ENCODE data around the gene TCF25. TPM values are rescaled to one million over a fixed set of nuclear protein-coding genes. Genes with fewer than 3 reads are reported as not detected.

The TCF25 gene
- total RNA-seq, 1 experiment from 2014 or later, result 155 TPM

DNA sequence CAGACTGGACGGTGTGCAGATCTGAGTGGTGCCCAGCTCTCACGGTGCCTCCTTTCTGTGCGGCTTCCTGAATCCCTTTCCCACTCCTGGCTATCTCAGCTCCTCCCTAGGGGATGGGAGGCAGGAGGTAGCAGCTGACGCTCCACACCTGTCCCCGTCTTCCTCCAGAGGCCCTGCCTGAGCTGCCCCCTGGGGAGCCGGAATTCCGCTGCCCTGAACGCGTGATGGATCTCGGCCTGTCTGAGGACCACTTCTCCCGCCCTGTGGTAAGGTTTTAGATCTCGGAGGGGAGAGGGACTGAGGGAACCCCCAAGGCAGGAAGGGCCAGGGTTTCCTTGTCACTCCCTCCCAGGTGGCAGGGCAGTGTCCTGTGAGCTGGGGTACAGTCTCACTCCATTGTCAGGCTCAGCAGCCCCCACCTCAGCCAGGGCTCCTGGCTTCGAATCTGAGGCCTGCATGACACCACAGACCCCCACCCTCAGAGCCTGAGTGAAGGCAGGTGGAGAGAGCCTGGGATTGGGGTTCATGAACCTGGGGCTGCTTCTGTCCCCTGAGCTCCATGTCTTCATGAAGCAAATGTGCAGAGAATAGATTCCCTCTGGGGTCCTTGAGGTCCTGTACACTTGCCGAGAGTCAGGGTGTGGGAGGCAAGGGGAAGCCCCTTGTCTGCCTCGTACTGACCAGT, 81.8 kb downstream of the TCF25 start:
- H3K36me3 Mint-ChIP-seq, result peaks cover 22% of the 10 kb centered on the region
- no peak overlapping the region for H3K4me3 Mint-ChIP-seq
- H3K27ac Mint-ChIP-seq, result no peak overlapping the region
- H3K27me3 Mint-ChIP-seq (ENCODE audit: low read depth), result peaks cover 3% of the 10 kb centered on the region
- DNase-seq (ENCODE audit: low spot score) (peak; percentile 42), ATAC-seq (no peak)
- ChIA-PET POLR2A (no interaction called here), CTCF (no interaction called here)
- peaks cover 3% of the 10 kb centered on the region; the same call in 1 of the 2 replicates for H3K9me3 Mint-ChIP-seq
- TF ChIP-seq SMAD3 (CRISPR knock-in tag; IDR thresholded peaks at IDR 0.05; ENCODE audit: borderline replicate concordance) (no peak), MAX (CRISPR knock-in tag; IDR thresholded peaks at IDR 0.05) (no peak), CREM (CRISPR knock-in tag; IDR thresholded peaks at IDR 0.05) (no peak), USF2 (CRISPR knock-in tag; IDR thresholded peaks at IDR 0.05) (no peak), OVOL2 (CRISPR knock-in tag; IDR thresholded peaks at IDR 0.05; ENCODE audit: borderline replicate concordance) (no peak), EMX1 (CRISPR knock-in tag; IDR thresholded peaks at IDR 0.05) (no peak), NFYB (CRISPR knock-in tag; conservative IDR thresholded peaks at IDR 0.05; ENCODE audit: low read depth) (no peak), CTCF (IDR thresholded peaks at IDR 0.05) (no peak), GABPB1 (CRISPR knock-in tag; IDR thresholded peaks at IDR 0.05) (no peak), ZNF121 (CRISPR knock-in tag; IDR thresholded peaks at IDR 0.05) (no peak), MXD4 (CRISPR knock-in tag; IDR thresholded peaks at IDR 0.05; ENCODE audit: borderline replicate concordance) (no peak), ATF1 (CRISPR knock-in tag; IDR thresholded peaks at IDR 0.05) (no peak), AFF4 (CRISPR knock-in tag; IDR thresholded peaks at IDR 0.05; ENCODE audit: borderline replicate concordance) (no peak), RORB (CRISPR knock-in tag; IDR thresholded peaks at IDR 0.05) (no peak)
- TF ChIP-seq, protein P1, sequence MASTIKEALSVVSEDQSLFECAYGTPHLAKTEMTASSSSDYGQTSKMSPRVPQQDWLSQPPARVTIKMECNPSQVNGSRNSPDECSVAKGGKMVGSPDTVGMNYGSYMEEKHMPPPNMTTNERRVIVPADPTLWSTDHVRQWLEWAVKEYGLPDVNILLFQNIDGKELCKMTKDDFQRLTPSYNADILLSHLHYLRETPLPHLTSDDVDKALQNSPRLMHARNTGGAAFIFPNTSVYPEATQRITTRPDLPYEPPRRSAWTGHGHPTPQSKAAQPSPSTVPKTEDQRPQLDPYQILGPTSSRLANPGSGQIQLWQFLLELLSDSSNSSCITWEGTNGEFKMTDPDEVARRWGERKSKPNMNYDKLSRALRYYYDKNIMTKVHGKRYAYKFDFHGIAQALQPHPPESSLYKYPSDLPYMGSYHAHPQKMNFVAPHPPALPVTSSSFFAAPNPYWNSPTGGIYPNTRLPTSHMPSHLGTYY (CRISPR knock-in tag; IDR thresholded peaks at IDR 0.05), result no peak
- TF ChIP-seq, protein P2, sequence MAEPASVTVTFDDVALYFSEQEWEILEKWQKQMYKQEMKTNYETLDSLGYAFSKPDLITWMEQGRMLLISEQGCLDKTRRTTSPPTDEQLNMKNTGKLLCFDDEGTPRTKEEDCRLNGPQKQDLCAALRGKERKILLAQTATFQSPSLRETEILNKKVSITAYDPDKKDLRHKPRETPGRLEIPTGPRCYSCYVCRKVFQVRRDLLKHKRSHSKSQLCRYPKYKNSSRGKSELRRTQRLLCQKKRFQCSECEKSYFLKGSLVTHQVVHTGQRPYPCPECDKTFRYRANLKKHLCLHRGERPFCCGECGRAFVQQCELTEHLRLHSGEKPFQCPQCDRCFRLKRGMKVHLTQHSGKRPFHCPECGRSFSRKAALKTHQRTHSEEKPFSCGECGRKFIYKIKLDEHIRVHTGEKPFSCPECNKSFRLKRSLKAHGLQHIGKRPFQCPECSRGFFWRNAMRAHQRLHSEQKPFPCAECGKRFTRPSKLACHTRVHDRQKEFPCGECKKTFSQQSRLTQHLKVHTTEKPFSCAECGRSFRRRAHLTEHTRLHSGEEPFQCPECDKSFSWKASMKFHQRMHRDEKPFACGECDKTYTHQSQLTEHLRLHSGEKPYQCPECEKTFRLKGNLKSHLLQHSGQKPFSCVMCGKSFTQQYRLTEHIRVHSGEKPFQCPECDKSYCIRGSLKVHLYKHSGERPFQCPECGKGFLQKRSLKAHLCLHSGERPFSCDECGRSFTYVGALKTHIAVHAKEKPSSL (CRISPR knock-in tag; conservative IDR thresholded peaks at IDR 0.05), result no peak
- TF ChIP-seq, protein P3, sequence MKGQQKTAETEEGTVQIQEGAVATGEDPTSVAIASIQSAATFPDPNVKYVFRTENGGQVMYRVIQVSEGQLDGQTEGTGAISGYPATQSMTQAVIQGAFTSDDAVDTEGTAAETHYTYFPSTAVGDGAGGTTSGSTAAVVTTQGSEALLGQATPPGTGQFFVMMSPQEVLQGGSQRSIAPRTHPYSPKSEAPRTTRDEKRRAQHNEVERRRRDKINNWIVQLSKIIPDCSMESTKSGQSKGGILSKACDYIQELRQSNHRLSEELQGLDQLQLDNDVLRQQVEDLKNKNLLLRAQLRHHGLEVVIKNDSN (CRISPR knock-in tag; IDR thresholded peaks at IDR 0.05), result no peak
- TF ChIP-seq, protein P4, sequence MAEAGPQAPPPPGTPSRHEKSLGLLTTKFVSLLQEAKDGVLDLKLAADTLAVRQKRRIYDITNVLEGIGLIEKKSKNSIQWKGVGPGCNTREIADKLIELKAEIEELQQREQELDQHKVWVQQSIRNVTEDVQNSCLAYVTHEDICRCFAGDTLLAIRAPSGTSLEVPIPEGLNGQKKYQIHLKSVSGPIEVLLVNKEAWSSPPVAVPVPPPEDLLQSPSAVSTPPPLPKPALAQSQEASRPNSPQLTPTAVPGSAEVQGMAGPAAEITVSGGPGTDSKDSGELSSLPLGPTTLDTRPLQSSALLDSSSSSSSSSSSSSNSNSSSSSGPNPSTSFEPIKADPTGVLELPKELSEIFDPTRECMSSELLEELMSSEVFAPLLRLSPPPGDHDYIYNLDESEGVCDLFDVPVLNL (CRISPR knock-in tag; IDR thresholded peaks at IDR 0.05; ENCODE audit: borderline replicate concordance, low read depth), result no peak
- TF ChIP-seq, protein P5, sequence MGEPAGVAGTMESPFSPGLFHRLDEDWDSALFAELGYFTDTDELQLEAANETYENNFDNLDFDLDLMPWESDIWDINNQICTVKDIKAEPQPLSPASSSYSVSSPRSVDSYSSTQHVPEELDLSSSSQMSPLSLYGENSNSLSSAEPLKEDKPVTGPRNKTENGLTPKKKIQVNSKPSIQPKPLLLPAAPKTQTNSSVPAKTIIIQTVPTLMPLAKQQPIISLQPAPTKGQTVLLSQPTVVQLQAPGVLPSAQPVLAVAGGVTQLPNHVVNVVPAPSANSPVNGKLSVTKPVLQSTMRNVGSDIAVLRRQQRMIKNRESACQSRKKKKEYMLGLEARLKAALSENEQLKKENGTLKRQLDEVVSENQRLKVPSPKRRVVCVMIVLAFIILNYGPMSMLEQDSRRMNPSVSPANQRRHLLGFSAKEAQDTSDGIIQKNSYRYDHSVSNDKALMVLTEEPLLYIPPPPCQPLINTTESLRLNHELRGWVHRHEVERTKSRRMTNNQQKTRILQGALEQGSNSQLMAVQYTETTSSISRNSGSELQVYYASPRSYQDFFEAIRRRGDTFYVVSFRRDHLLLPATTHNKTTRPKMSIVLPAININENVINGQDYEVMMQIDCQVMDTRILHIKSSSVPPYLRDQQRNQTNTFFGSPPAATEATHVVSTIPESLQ (CRISPR knock-in tag; IDR thresholded peaks at IDR 0.05), result no peak
- peaks cover 2% of the 10 kb centered on the region for H3K4me1 Mint-ChIP-seq
